ENCODE results near the gene ZNF608.

The ZNF608 gene

DNA sequence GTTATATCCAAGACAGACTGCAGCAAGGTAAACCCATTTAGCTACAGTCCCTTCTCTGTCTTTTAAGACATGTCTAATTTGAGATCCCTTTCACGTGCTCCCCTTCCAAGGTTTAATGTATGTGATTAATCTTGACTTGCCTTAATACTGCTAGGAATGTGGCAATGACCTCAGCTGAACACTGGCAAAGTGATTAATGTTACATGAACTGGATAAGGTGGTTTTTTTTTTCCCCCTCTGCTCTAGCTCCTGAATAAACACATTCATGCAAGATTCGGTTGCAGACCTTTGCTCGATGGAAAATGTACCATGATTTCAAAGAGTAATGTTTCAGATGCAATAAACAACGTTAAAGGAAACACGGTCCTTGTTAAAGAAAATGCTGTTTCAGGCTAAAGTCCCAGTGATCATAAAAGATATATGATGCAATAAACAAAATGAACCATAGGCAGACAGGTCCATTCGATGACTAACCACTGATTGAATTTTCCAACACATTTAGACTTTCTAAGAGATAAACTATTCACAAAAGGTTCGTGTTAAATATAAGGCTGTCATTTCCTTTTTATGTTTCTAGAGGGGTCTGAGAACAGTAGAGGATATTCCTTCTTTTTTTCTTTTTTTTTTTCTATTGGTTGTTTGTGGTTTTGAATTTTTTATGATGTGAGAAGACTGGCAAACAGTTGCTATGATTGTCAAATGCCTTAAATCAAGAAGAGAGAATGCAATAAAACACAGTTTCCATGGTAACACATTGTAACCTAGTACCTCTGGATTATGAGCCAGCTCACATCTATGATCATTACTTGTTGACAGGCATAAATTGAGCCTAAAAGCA lies 44.7 kb upstream of the ZNF608 start:
- no peaks in the 10 kb centered on the region for H3K27me3 ChIP-seq (ENCODE audit: low read length)
- H3K9me3 ChIP-seq (ENCODE audit: insufficient read depth, low read length), result no peaks in the 10 kb centered on the region
- no peak overlapping the region for H3K4me2 ChIP-seq (ENCODE audit: low read depth, low read length, poor library complexity, severe bottlenecking)
- H2AFZ ChIP-seq (ENCODE audit: low read depth, low read length, severe bottlenecking), result no peak overlapping the region
- H3K9me2 ChIP-seq (replicated peaks; ENCODE audit: insufficient read depth, low read length), result no peaks in the 10 kb centered on the region
- no peaks in the 10 kb centered on the region for H4K20me1 ChIP-seq (ENCODE audit: low read depth, low read length)
- H3K9ac ChIP-seq (ENCODE audit: low read length), result no peak overlapping the region
- TF ChIP-seq, protein P1, sequence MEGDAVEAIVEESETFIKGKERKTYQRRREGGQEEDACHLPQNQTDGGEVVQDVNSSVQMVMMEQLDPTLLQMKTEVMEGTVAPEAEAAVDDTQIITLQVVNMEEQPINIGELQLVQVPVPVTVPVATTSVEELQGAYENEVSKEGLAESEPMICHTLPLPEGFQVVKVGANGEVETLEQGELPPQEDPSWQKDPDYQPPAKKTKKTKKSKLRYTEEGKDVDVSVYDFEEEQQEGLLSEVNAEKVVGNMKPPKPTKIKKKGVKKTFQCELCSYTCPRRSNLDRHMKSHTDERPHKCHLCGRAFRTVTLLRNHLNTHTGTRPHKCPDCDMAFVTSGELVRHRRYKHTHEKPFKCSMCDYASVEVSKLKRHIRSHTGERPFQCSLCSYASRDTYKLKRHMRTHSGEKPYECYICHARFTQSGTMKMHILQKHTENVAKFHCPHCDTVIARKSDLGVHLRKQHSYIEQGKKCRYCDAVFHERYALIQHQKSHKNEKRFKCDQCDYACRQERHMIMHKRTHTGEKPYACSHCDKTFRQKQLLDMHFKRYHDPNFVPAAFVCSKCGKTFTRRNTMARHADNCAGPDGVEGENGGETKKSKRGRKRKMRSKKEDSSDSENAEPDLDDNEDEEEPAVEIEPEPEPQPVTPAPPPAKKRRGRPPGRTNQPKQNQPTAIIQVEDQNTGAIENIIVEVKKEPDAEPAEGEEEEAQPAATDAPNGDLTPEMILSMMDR (IDR thresholded peaks at IDR 0.05; ENCODE audit: insufficient read depth, low read length, poor library complexity, severe bottlenecking), result no peak
- TF ChIP-seq EZH2phosphoT487 (conservative IDR thresholded peaks at IDR 0.05; ENCODE audit: low read length), result no peak
- no peaks in the 10 kb centered on the region for H3K36me3 ChIP-seq (ENCODE audit: low read length)
- no peak overlapping the region for H3K4me3 ChIP-seq (ENCODE audit: insufficient read depth, low read length, poor library complexity, severe bottlenecking)
- H3F3A ChIP-seq (ENCODE audit: insufficient read depth), result peaks cover 5% of the 10 kb centered on the region; the same call in 1 of the 2 replicates
- H3K27ac ChIP-seq (ENCODE audit: low read depth, low read length), result no peak overlapping the region
- no peaks in the 10 kb centered on the region for H3K79me2 ChIP-seq (ENCODE audit: insufficient read depth, low read length)

DNA sequence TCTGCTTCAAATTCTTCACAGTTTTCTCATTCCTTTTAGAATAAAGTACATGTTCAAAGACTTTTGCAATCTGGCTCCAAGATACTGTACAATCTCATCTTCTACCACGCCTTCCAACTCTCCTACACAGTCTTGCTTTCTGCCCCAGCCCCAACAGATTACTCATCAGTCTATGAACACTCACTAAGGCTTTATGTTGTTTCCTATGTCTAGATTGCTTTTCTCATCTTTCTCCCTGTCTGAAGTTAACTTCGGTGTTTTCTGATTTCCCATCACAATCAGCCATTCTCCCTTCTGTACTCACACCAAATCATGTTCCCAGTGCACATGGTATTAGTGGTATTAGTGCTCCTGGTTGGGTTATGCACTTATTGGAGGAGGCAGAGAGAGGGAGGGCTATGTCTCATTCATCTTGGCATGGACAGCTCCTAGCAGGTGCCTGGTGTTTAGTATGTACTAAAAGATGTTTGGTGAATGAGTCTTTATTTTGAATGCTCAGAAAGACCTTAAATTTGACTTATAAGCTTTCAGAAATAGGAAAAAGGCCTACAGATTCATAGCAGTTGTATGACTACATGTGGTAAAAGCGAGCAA lies 44.0 kb upstream of the ZNF608 start:
- H3K27ac ChIP-seq (ENCODE audit: low read depth, low read length), result no peak overlapping the region
- no peak overlapping the region for H3K4me2 ChIP-seq (ENCODE audit: low read depth, low read length, poor library complexity, severe bottlenecking)
- H3K4me3 ChIP-seq (ENCODE audit: insufficient read depth, low read length, poor library complexity, severe bottlenecking), result no peak overlapping the region
- H2AFZ ChIP-seq (ENCODE audit: low read depth, low read length, severe bottlenecking), result no peak overlapping the region
- TF ChIP-seq EZH2phosphoT487 (conservative IDR thresholded peaks at IDR 0.05; ENCODE audit: low read length), result no peak
- TF ChIP-seq, protein P1 (IDR thresholded peaks at IDR 0.05; ENCODE audit: insufficient read depth, low read length, poor library complexity, severe bottlenecking), result no peak
- H3K9me3 ChIP-seq (ENCODE audit: insufficient read depth, low read length), result no peaks in the 10 kb centered on the region
- H4K20me1 ChIP-seq (ENCODE audit: low read depth, low read length), result no peaks in the 10 kb centered on the region
- H3K9ac ChIP-seq (ENCODE audit: low read length), result no peak overlapping the region
- no peaks in the 10 kb centered on the region for H3K36me3 ChIP-seq (ENCODE audit: low read length)
- H3K9me2 ChIP-seq (replicated peaks; ENCODE audit: insufficient read depth, low read length), result no peaks in the 10 kb centered on the region
- no peaks in the 10 kb centered on the region for H3K79me2 ChIP-seq (ENCODE audit: insufficient read depth, low read length)
- H3K27me3 ChIP-seq (ENCODE audit: low read length), result no peaks in the 10 kb centered on the region
- H3F3A ChIP-seq (ENCODE audit: insufficient read depth), result peaks cover 2% of the 10 kb centered on the region; the same call in 1 of the 2 replicates

DNA sequence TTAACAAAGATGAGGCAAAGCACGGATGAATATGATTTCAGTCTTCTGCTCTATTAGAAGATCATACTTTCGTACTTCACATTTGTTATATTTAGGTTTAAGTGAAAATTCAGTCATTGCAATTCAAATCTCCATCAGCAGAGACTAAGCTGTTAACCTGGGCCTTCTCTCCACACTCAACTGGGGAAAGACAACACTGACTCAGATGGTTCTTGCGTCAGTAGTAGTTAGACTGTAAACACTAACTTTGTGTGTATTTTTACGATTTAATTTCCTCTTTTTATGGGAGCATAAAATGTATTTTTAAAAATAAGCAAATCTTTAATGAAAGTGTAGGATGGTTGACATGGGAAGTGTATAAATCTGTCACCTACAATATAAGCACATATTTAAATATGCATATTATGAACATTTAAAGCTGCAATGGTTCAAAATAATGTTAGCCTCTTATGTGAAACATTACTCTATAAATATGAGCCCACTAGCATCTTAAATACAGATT lies 42.7 kb upstream of the ZNF608 start:
- no peak overlapping the region for H3K27ac ChIP-seq (ENCODE audit: low read depth, low read length)
- H3K9me2 ChIP-seq (replicated peaks; ENCODE audit: insufficient read depth, low read length), result no peaks in the 10 kb centered on the region
- no peaks in the 10 kb centered on the region for H3K27me3 ChIP-seq (ENCODE audit: low read length)
- no peaks in the 10 kb centered on the region for H3K79me2 ChIP-seq (ENCODE audit: insufficient read depth, low read length)
- no peaks in the 10 kb centered on the region for H3F3A ChIP-seq (ENCODE audit: insufficient read depth)
- TF ChIP-seq, protein P1 (IDR thresholded peaks at IDR 0.05; ENCODE audit: insufficient read depth, low read length, poor library complexity, severe bottlenecking), result no peak
- no peak for TF ChIP-seq EZH2phosphoT487 (conservative IDR thresholded peaks at IDR 0.05; ENCODE audit: low read length)
- no peaks in the 10 kb centered on the region for H4K20me1 ChIP-seq (ENCODE audit: low read depth, low read length)
- no peak overlapping the region for H3K4me2 ChIP-seq (ENCODE audit: low read depth, low read length, poor library complexity, severe bottlenecking)
- no peaks in the 10 kb centered on the region for H3K9me3 ChIP-seq (ENCODE audit: insufficient read depth, low read length)
- H3K9ac ChIP-seq (ENCODE audit: low read length), result no peak overlapping the region
- no peak overlapping the region for H2AFZ ChIP-seq (ENCODE audit: low read depth, low read length, severe bottlenecking)
- no peak overlapping the region for H3K4me3 ChIP-seq (ENCODE audit: insufficient read depth, low read length, poor library complexity, severe bottlenecking)
- H3K36me3 ChIP-seq (ENCODE audit: low read length), result no peaks in the 10 kb centered on the region

All from SU-DHL-6 (cell line).